GM23338 (cell line): Measurements from ENCODE around the gene COL25A1. TPM values are rescaled to one million over a fixed set of nuclear protein-coding genes. Genes with fewer than 3 reads are reported as not detected.

ENCODE experiments used
- ATAC-seq: fragments of 200-7000 bp; cut with Tn5 transposase; 3 replicates; pipeline ENCODE4 v1.9.1; 2020
- DNase-seq: peaks from one replicate; pipeline ENCODE4 v3.0.0-alpha.2; 2015; ENCODE audit warnings: low spot score
- H2AFZ ChIP-seq: fragments of 200-600 bp; sonication (generic); 2 replicates; pipeline ENCODE4 v1.8.0; 2016; ENCODE audit warnings: antibody characterized with exemption, mild to moderate bottlenecking, moderate library complexity
- H3F3A ChIP-seq: fragments of 200-600 bp; sonication (generic); replicated peaks from 2 replicates; pipeline ENCODE4 v1.8.0; 2017; ENCODE audit warnings: antibody characterized with exemption, mixed run types, low read depth
- H3K27ac ChIP-seq: fragments of 200-600 bp; sonication (generic); 2 replicates; pipeline ENCODE4 v1.6.1; 2016; ENCODE audit warnings: low read depth
- H3K27me3 ChIP-seq: fragments of 200-600 bp; sonication (generic); 2 replicates; pipeline ENCODE4 v1.8.0; 2016; ENCODE audit warnings: mild to moderate bottlenecking, mixed run types, moderate library complexity; ENCODE audit not compliant: insufficient read depth
- H3K36me3 ChIP-seq: fragments of 200-600 bp; sonication (generic); 2 replicates; pipeline ENCODE4 v1.8.0; 2016; ENCODE audit warnings: mild to moderate bottlenecking; ENCODE audit not compliant: insufficient read depth
- H3K4me1 ChIP-seq: fragments of 200-600 bp; sonication (generic); 2 replicates; pipeline ENCODE4 v1.8.0; 2016; ENCODE audit warnings: mild to moderate bottlenecking, moderate library complexity; ENCODE audit not compliant: insufficient read depth
- H3K4me2 ChIP-seq: fragments of 200-600 bp; sonication (generic); 2 replicates; pipeline ENCODE4 v1.7.1; 2017; ENCODE audit warnings: mixed run types
- H3K4me3 ChIP-seq: fragments of 200-600 bp; sonication (generic); 2 replicates; pipeline ENCODE4 v1.6.1; 2016; ENCODE audit warnings: mixed run types
- H3K79me2 ChIP-seq: fragments of 200-600 bp; sonication (generic); replicated peaks from 2 replicates; pipeline ENCODE4 v1.8.0; 2017; ENCODE audit warnings: mild to moderate bottlenecking; ENCODE audit not compliant: insufficient read depth
- H3K9me2 ChIP-seq: fragments of 200-600 bp; sonication (generic); 2 replicates; pipeline ENCODE4 v1.8.0; 2017; ENCODE audit not compliant: insufficient read depth
- H4K20me1 ChIP-seq: fragments of 200-600 bp; sonication (generic); replicated peaks from 2 replicates; pipeline ENCODE4 v1.8.0; 2017; ENCODE audit warnings: mild to moderate bottlenecking; ENCODE audit not compliant: insufficient read depth
- H3K27ac Mint-ChIP-seq: 2 replicates; pipeline ENCODE4 v1.8.0; 2020; ENCODE audit warnings: inconsistent platforms, mild to moderate bottlenecking, moderate library complexity, mixed read lengths
- H3K27me3 Mint-ChIP-seq: 3 replicates; pipeline ENCODE4 v1.8.0; 2022; ENCODE audit warnings: low read depth, mild to moderate bottlenecking, moderate library complexity, mixed read lengths, inconsistent platforms; ENCODE audit not compliant: insufficient read depth, poor library complexity
- H3K36me3 Mint-ChIP-seq: 3 replicates; pipeline ENCODE4 v1.8.0; 2021; ENCODE audit warnings: low read depth, mild to moderate bottlenecking, inconsistent platforms, moderate library complexity, mixed read lengths
- H3K4me1 Mint-ChIP-seq: 3 replicates; pipeline ENCODE4 v1.8.0; 2020; ENCODE audit warnings: mild to moderate bottlenecking, inconsistent platforms, mixed read lengths
- H3K4me3 Mint-ChIP-seq: 3 replicates; pipeline ENCODE4 v1.8.0; 2021; ENCODE audit warnings: moderate library complexity, mild to moderate bottlenecking, inconsistent platforms, mixed read lengths
- H3K9me3 Mint-ChIP-seq: 3 replicates; pipeline ENCODE4 v1.8.0; 2020; ENCODE audit warnings: moderate library complexity, mild to moderate bottlenecking, inconsistent platforms, mixed read lengths
- CREB1 ChIP-seq: fragments of 250-450 bp; sonication (Bioruptor Pico); IDR thresholded peaks from 2 replicates; pipeline ENCODE4 v1.5.0; 2020; ENCODE audit warnings: low read depth, mild to moderate bottlenecking, moderate library complexity
- EZH2 ChIP-seq: fragments of 200-600 bp; sonication (generic); IDR thresholded peaks from one replicate; pipeline ENCODE4 v1.8.0; 2017; ENCODE audit warnings: antibody characterized with exemption, mild to moderate bottlenecking, low read depth; ENCODE audit not compliant: unreplicated experiment
- EZH2phosphoT487 ChIP-seq: fragments of 200-600 bp; sonication (generic); IDR thresholded peaks from one replicate; pipeline ENCODE4 v1.8.1; 2018; ENCODE audit warnings: antibody characterized with exemption; ENCODE audit not compliant: unreplicated experiment
- JUNB ChIP-seq: IDR thresholded peaks from one replicate; pipeline ENCODE4 v1.6.1; 2016; ENCODE audit warnings: antibody characterized with exemption; ENCODE audit not compliant: unreplicated experiment
- NANOG ChIP-seq: IDR thresholded peaks from 2 replicates; pipeline ENCODE4 v1.6.1; 2016; ENCODE audit warnings: antibody characterized with exemption, borderline replicate concordance
- POLR2AphosphoS5 ChIP-seq: IDR thresholded peaks from 2 replicates; pipeline ENCODE4 v1.6.1; 2016; ENCODE audit warnings: antibody characterized with exemption, low read depth
- STAT1 ChIP-seq: IDR thresholded peaks from one replicate; pipeline ENCODE4 v1.6.1; 2016; ENCODE audit warnings: antibody characterized with exemption; ENCODE audit not compliant: unreplicated experiment
- ZNF114 ChIP-seq: fragments of 250-450 bp; sonication (Bioruptor Pico); IDR thresholded peaks from 2 replicates; pipeline ENCODE4 v1.5.0; 2020; ENCODE audit warnings: mild to moderate bottlenecking, moderate library complexity
- ZNF331 ChIP-seq: fragments of 250-450 bp; sonication (Bioruptor Pico); IDR thresholded peaks from 2 replicates; pipeline ENCODE4 v1.5.0; 2020; ENCODE audit warnings: low read depth, mild to moderate bottlenecking, moderate library complexity
- polyA plus RNA-seq: library from polyadenylated mRNA; unstranded; fragments of >200 nt; fragmentation: Nextera tagmentation; extraction: Ambion mirVana; gene quantifications from 2 replicates; pipeline ENCODE4 v1.2.1, GENCODE V29; 2016
- total RNA-seq: library from RNA; depleted of rRNA; stranded (reverse); fragments of >200 nt; shearing (Covaris generic); gene quantifications from 2 replicates; pipeline ENCODE4 v1.2.3, GENCODE V29; 2014
- TF ChIP-seq, protein P1 (sequence below): fragments of 250-450 bp; sonication (Bioruptor Pico); IDR thresholded peaks from 2 replicates; pipeline ENCODE4 v1.5.0; 2020; ENCODE audit warnings: mild to moderate bottlenecking, moderate library complexity
- TF ChIP-seq, protein P2 (sequence below), 2 experiments: fragments of 200-600 bp in 1 of 2; sonication (generic) in 1 of 2; conservative IDR thresholded peaks; 2 replicates each; pipeline versions ENCODE4 v1.5.1 to v1.6.1; 2016 to 2017; ENCODE audit warnings: antibody characterized with exemption in 2 of 2, low read depth in 2 of 2, mild to moderate bottlenecking in 2 of 2, moderate library complexity in 1 of 2
- TF ChIP-seq, protein P3 (sequence below): IDR thresholded peaks from one replicate; pipeline ENCODE4 v1.6.1; 2018; ENCODE audit warnings: antibody characterized with exemption; ENCODE audit not compliant: unreplicated experiment
- TF ChIP-seq, protein P4 (sequence below): IDR thresholded peaks from 2 replicates; pipeline ENCODE4 v1.6.1; 2016; ENCODE audit warnings: antibody characterized with exemption

Gene COL25A1
- total and polyA plus RNA-seq, 2 experiments from 2014 or later, result 3.9 to 5.6 TPM

DNA sequence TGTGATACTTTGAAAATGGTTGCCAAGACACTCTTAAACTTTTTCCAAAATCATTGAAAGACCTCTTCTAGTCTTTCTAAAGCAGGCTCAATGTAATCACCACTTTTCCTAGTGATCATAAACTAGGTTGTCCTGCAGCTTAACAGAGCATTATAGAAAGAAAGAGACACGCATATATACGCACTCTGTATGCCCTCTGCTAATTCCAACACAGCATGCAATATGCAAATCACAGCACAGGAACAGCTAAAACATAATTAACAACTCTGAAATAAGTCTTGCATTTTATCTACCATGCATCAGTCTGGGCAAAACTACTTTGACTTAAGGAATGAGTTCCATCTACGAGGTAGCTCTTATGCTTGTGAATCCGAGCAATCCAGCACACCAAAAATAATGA, 94.6 kb downstream of the COL25A1 start:
- peaks cover 24% of the 10 kb centered on the region; the same call in 2 of the 3 replicates for H3K4me1 Mint-ChIP-seq
- no peaks in the 10 kb centered on the region for H3K9me3 Mint-ChIP-seq
- H3K4me3 ChIP-seq, result no peak overlapping the region
- H3K27ac Mint-ChIP-seq, result no peak overlapping the region
- H3K79me2 ChIP-seq, result no peaks in the 10 kb centered on the region
- H3K27ac ChIP-seq, result no peak overlapping the region
- no peaks in the 10 kb centered on the region for H3K9me2 ChIP-seq
- TF ChIP-seq JUNB (no peak), ZNF114 (CRISPR knock-in tag) (no peak), CREB1 (no peak), EZH2 (no peak), NANOG (no peak), ZNF331 (CRISPR knock-in tag) (no peak), STAT1 (no peak), EZH2phosphoT487 (no peak), POLR2AphosphoS5 (no peak)
- TF ChIP-seq, protein P1, sequence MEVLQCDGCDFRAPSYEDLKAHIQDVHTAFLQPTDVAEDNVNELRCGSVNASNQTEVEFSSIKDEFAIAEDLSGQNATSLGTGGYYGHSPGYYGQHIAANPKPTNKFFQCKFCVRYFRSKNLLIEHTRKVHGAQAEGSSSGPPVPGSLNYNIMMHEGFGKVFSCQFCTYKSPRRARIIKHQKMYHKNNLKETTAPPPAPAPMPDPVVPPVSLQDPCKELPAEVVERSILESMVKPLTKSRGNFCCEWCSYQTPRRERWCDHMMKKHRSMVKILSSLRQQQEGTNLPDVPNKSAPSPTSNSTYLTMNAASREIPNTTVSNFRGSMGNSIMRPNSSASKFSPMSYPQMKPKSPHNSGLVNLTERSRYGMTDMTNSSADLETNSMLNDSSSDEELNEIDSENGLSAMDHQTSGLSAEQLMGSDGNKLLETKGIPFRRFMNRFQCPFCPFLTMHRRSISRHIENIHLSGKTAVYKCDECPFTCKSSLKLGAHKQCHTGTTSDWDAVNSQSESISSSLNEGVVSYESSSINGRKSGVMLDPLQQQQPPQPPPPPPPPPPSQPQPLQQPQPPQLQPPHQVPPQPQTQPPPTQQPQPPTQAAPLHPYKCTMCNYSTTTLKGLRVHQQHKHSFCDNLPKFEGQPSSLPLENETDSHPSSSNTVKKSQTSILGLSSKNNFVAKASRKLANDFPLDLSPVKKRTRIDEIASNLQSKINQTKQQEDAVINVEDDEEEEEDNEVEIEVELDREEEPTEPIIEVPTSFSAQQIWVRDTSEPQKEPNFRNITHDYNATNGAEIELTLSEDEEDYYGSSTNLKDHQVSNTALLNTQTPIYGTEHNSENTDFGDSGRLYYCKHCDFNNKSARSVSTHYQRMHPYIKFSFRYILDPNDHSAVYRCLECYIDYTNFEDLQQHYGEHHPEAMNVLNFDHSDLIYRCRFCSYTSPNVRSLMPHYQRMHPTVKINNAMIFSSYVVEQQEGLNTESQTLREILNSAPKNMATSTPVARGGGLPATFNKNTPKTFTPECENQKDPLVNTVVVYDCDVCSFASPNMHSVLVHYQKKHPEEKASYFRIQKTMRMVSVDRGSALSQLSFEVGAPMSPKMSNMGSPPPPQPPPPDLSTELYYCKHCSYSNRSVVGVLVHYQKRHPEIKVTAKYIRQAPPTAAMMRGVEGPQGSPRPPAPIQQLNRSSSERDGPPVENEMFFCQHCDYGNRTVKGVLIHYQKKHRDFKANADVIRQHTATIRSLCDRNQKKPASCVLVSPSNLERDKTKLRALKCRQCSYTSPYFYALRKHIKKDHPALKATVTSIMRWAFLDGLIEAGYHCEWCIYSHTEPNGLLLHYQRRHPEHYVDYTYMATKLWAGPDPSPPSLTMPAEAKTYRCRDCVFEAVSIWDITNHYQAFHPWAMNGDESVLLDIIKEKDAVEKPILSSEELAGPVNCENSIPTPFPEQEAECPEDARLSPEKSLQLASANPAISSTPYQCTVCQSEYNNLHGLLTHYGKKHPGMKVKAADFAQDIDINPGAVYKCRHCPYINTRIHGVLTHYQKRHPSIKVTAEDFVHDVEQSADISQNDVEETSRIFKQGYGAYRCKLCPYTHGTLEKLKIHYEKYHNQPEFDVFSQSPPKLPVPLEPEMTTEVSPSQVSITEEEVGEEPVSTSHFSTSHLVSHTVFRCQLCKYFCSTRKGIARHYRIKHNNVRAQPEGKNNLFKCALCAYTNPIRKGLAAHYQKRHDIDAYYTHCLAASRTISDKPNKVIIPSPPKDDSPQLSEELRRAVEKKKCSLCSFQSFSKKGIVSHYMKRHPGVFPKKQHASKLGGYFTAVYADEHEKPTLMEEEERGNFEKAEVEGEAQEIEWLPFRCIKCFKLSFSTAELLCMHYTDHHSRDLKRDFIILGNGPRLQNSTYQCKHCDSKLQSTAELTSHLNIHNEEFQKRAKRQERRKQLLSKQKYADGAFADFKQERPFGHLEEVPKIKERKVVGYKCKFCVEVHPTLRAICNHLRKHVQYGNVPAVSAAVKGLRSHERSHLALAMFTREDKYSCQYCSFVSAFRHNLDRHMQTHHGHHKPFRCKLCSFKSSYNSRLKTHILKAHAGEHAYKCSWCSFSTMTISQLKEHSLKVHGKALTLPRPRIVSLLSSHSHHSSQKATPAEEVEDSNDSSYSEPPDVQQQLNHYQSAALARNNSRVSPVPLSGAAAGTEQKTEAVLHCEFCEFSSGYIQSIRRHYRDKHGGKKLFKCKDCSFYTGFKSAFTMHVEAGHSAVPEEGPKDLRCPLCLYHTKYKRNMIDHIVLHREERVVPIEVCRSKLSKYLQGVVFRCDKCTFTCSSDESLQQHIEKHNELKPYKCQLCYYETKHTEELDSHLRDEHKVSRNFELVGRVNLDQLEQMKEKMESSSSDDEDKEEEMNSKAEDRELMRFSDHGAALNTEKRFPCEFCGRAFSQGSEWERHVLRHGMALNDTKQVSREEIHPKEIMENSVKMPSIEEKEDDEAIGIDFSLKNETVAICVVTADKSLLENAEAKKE (CRISPR knock-in tag), result no peak
- TF ChIP-seq, protein P2, sequence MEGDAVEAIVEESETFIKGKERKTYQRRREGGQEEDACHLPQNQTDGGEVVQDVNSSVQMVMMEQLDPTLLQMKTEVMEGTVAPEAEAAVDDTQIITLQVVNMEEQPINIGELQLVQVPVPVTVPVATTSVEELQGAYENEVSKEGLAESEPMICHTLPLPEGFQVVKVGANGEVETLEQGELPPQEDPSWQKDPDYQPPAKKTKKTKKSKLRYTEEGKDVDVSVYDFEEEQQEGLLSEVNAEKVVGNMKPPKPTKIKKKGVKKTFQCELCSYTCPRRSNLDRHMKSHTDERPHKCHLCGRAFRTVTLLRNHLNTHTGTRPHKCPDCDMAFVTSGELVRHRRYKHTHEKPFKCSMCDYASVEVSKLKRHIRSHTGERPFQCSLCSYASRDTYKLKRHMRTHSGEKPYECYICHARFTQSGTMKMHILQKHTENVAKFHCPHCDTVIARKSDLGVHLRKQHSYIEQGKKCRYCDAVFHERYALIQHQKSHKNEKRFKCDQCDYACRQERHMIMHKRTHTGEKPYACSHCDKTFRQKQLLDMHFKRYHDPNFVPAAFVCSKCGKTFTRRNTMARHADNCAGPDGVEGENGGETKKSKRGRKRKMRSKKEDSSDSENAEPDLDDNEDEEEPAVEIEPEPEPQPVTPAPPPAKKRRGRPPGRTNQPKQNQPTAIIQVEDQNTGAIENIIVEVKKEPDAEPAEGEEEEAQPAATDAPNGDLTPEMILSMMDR (conservative IDR thresholded peaks at IDR 0.05; ENCODE audit: low read depth in 2 of 2), result no peak
- TF ChIP-seq, protein P3, sequence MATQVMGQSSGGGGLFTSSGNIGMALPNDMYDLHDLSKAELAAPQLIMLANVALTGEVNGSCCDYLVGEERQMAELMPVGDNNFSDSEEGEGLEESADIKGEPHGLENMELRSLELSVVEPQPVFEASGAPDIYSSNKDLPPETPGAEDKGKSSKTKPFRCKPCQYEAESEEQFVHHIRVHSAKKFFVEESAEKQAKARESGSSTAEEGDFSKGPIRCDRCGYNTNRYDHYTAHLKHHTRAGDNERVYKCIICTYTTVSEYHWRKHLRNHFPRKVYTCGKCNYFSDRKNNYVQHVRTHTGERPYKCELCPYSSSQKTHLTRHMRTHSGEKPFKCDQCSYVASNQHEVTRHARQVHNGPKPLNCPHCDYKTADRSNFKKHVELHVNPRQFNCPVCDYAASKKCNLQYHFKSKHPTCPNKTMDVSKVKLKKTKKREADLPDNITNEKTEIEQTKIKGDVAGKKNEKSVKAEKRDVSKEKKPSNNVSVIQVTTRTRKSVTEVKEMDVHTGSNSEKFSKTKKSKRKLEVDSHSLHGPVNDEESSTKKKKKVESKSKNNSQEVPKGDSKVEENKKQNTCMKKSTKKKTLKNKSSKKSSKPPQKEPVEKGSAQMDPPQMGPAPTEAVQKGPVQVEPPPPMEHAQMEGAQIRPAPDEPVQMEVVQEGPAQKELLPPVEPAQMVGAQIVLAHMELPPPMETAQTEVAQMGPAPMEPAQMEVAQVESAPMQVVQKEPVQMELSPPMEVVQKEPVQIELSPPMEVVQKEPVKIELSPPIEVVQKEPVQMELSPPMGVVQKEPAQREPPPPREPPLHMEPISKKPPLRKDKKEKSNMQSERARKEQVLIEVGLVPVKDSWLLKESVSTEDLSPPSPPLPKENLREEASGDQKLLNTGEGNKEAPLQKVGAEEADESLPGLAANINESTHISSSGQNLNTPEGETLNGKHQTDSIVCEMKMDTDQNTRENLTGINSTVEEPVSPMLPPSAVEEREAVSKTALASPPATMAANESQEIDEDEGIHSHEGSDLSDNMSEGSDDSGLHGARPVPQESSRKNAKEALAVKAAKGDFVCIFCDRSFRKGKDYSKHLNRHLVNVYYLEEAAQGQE, result no peak
- TF ChIP-seq, protein P4, sequence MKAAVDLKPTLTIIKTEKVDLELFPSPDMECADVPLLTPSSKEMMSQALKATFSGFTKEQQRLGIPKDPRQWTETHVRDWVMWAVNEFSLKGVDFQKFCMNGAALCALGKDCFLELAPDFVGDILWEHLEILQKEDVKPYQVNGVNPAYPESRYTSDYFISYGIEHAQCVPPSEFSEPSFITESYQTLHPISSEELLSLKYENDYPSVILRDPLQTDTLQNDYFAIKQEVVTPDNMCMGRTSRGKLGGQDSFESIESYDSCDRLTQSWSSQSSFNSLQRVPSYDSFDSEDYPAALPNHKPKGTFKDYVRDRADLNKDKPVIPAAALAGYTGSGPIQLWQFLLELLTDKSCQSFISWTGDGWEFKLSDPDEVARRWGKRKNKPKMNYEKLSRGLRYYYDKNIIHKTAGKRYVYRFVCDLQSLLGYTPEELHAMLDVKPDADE, result no peak
- no peaks in the 10 kb centered on the region for H3K36me3 Mint-ChIP-seq
- no peaks in the 10 kb centered on the region for H3K27me3 ChIP-seq
- no peak overlapping the region for H2AFZ ChIP-seq
- no peaks in the 10 kb centered on the region for H3F3A ChIP-seq
- no peak overlapping the region for H3K4me3 Mint-ChIP-seq
- H3K4me1 ChIP-seq, result no peaks in the 10 kb centered on the region
- no peaks in the 10 kb centered on the region for H3K36me3 ChIP-seq
- H4K20me1 ChIP-seq, result no peaks in the 10 kb centered on the region
- H3K27me3 Mint-ChIP-seq, result no peaks in the 10 kb centered on the region
- no peak for ATAC-seq
- DNase-seq, result no peak
- H3K4me2 ChIP-seq, result no peak overlapping the region
